Keratinocyte (primary cell): ENCODE data around the gene TAB2. TPM values are rescaled to one million over a fixed set of nuclear protein-coding genes. Genes with fewer than 3 reads are reported as not detected.
A peak's percentile ranks its signal among the peaks of the same experiment; 100 is the strongest.

ENCODE experiments used
- DNase-seq: peaks from one replicate; pipeline ENCODE4 v3.0.0-alpha.2; 2011; ENCODE audit warnings: low read depth, missing footprints, low spot score
- FAIRE-seq: peaks from 2 replicates; lab custom pipeline; 2011; peaks lifted over from hg19 to GRCh38; lab: Jason Lieb, UNC
- H2AFZ ChIP-seq: 2 replicates; pipeline ENCODE4 v1.6.0; 2012; ENCODE audit warnings: low read length, control low read depth, inconsistent platforms; ENCODE audit not compliant: control insufficient read depth
- H3K27ac ChIP-seq: 2 replicates; pipeline ENCODE4 v1.5.1; 2011; ENCODE audit warnings: low read length; ENCODE audit not compliant: control insufficient read depth, insufficient read depth
- H3K27me3 ChIP-seq: 3 replicates; pipeline ENCODE4 v1.6.0; 2011; ENCODE audit warnings: low read length; ENCODE audit not compliant: control insufficient read depth, insufficient read depth; ENCODE audit errors: extremely low read depth
- H3K36me3 ChIP-seq, 2 experiments: 2 replicates in 1 of 2; 3 replicates in 1 of 2; pipeline ENCODE4 v1.5.1; 2011; ENCODE audit warnings: low read length in 2 of 2, mild to moderate bottlenecking in 1 of 2; ENCODE audit not compliant: control insufficient read depth in 2 of 2, insufficient read depth in 2 of 2; ENCODE audit errors: extremely low read depth in 1 of 2
- H3K4me1 ChIP-seq: 3 replicates; pipeline ENCODE4 v1.5.1; 2011; ENCODE audit warnings: low read length; ENCODE audit not compliant: control insufficient read depth, insufficient read depth; ENCODE audit errors: extremely low read depth
- H3K4me2 ChIP-seq: 3 replicates; pipeline ENCODE4 v1.6.0; 2011; ENCODE audit warnings: low read depth, low read length; ENCODE audit not compliant: control insufficient read depth, insufficient read depth; ENCODE audit errors: extremely low read depth
- H3K4me3 ChIP-seq, 3 experiments: fragments of 200-600 bp in 1 of 3; sonication (generic) in 1 of 3; 2 replicates in 2 of 3; 3 replicates in 1 of 3; pipeline ENCODE4 v1.5.1; 2011 to 2016; ENCODE audit warnings: low read length in 3 of 3, mild to moderate bottlenecking in 3 of 3, control low read depth in 2 of 3, inconsistent platforms in 1 of 3, low read depth in 1 of 3, mixed read lengths in 1 of 3, mixed run types in 1 of 3, moderate library complexity in 1 of 3; ENCODE audit not compliant: control insufficient read depth in 2 of 3, insufficient read depth in 2 of 3; ENCODE audit errors: extremely low read depth in 1 of 3
- H3K79me2 ChIP-seq: 2 replicates; pipeline ENCODE4 v1.6.0; 2012; ENCODE audit warnings: low read length; ENCODE audit not compliant: control insufficient read depth, insufficient read depth
- H3K9ac ChIP-seq: 3 replicates; pipeline ENCODE4 v1.6.0; 2011; ENCODE audit warnings: low read length; ENCODE audit not compliant: control insufficient read depth, insufficient read depth; ENCODE audit errors: extremely low read depth
- H3K9me1 ChIP-seq: 3 replicates; pipeline ENCODE4 v1.6.0; 2011; ENCODE audit warnings: low read length; ENCODE audit not compliant: control insufficient read depth, insufficient read depth; ENCODE audit errors: extremely low read depth
- H3K9me3 ChIP-seq: 2 replicates; pipeline ENCODE4 v1.5.1; 2012; ENCODE audit warnings: low read depth, low read length; ENCODE audit not compliant: control insufficient read depth
- H4K20me1 ChIP-seq: 3 replicates; pipeline ENCODE4 v1.6.0; 2011; ENCODE audit warnings: low read length; ENCODE audit not compliant: control insufficient read depth, insufficient read depth; ENCODE audit errors: extremely low read depth
- EZH2 ChIP-seq: IDR thresholded peaks from one replicate; pipeline ENCODE4 v1.6.1; 2012; ENCODE audit warnings: inconsistent platforms, mild to moderate bottlenecking, low read length, moderate library complexity
- dilution Hi-C: fragments of 300-500 bp; cut with MboI; formaldehyde crosslinking; loops from one replicate; pipeline ENCODE4 v1.7.0; 2020; ENCODE audit warnings: low sequenced_read_pairs; ENCODE audit not compliant: extremely low pct_ligation_motif_present
- polyA plus RNA-seq, 5 experiments: library from polyadenylated mRNA; depleted of rRNA in 3 of 5; stranded (reverse) in 3 of 5; stranded (forward) in 1 of 5; unstranded in 1 of 5; fragments of >200 nt; gene quantifications; 1 replicate in 1 of 5; 2 replicates in 3 of 5; 3 replicates in 1 of 5; pipeline versions ENCODE4 v1.2.1 to v1.2.3, GENCODE V29; 2011 to 2012; ENCODE audit warnings: missing spikeins in 2 of 5, low read depth in 1 of 5, low replicate concordance in 1 of 5
- TF ChIP-seq, protein P1 (sequence below), 3 experiments: IDR thresholded peaks in 1 of 3; conservative IDR thresholded peaks in 1 of 3; optimal IDR thresholded peaks in 1 of 3; 2 replicates in 2 of 3; 3 replicates in 1 of 3; pipeline versions ENCODE3 to v1.5.1; 2011; ENCODE audit warnings: low read length in 3 of 3, mild to moderate bottlenecking in 3 of 3, moderate library complexity in 2 of 3, control low read depth in 1 of 3, inconsistent platforms in 1 of 3; ENCODE audit not compliant: insufficient read depth in 2 of 3; ENCODE audit errors: extremely low read depth in 1 of 3

Gene TAB2
- polyA plus RNA-seq, 1 donor (not counting 4 experiments of a cell fraction or from before 2014, with no cell fraction given) = 47.5 TPM

DNA sequence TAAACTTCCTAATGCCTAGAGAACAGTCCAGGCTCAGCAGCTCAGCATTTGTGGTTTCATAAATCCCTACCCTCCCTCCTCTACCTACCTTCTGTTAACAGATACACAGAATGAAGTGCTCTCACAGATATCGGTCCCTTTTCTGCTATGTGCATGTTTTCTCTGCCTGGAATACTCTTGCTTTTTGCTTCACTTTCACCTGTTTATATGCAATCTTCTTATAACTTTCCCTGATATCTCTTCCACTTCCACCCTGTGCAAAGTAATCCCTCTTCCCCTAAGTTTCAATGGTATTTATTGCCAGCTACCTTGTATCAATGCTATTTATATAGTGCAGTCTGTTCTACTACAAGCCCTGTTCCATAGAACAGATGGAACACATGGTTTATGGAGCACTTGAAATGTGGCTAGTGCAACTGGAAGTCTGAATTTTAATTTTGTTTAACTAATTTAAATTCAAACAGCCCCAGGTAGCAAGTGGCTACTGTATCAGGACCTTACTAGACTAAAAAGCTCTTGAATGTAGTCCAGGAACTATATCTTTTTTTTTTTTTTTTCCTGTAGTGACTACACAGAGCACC lies 3.1 kb upstream of the TAB2 start:
- no peak overlapping the region for H3K4me3 ChIP-seq
- no peak for TF ChIP-seq EZH2
- TF ChIP-seq, protein P1, sequence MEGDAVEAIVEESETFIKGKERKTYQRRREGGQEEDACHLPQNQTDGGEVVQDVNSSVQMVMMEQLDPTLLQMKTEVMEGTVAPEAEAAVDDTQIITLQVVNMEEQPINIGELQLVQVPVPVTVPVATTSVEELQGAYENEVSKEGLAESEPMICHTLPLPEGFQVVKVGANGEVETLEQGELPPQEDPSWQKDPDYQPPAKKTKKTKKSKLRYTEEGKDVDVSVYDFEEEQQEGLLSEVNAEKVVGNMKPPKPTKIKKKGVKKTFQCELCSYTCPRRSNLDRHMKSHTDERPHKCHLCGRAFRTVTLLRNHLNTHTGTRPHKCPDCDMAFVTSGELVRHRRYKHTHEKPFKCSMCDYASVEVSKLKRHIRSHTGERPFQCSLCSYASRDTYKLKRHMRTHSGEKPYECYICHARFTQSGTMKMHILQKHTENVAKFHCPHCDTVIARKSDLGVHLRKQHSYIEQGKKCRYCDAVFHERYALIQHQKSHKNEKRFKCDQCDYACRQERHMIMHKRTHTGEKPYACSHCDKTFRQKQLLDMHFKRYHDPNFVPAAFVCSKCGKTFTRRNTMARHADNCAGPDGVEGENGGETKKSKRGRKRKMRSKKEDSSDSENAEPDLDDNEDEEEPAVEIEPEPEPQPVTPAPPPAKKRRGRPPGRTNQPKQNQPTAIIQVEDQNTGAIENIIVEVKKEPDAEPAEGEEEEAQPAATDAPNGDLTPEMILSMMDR (optimal IDR thresholded peaks at IDR 0.05 in 1 of 3, IDR thresholded peaks at IDR 0.05 in 1 of 3, conservative IDR thresholded peaks at IDR 0.05 in 1 of 3; ENCODE audit: extremely low read depth in 1 of 3, insufficient read depth in 2 of 3, low read length in 3 of 3) = no peak
- H2AFZ ChIP-seq = no peak overlapping the region
- no peaks in the 10 kb centered on the region for H3K9me3 ChIP-seq
- DNase-seq = no peak
- no peak overlapping the region for H3K27ac ChIP-seq
- H3K4me2 ChIP-seq = no peak overlapping the region
- peaks cover 17% of the 10 kb centered on the region for H3K79me2 ChIP-seq
- dilution Hi-C loops = no loop called here
- H3K9me1 ChIP-seq = no peaks in the 10 kb centered on the region
- H3K9ac ChIP-seq = no peak overlapping the region
- H3K4me1 ChIP-seq = peaks cover 5% of the 10 kb centered on the region
- H3K27me3 ChIP-seq = no peaks in the 10 kb centered on the region
- FAIRE-seq = no peak
- no peaks in the 10 kb centered on the region for H3K36me3 ChIP-seq
- H4K20me1 ChIP-seq = no peaks in the 10 kb centered on the region

DNA sequence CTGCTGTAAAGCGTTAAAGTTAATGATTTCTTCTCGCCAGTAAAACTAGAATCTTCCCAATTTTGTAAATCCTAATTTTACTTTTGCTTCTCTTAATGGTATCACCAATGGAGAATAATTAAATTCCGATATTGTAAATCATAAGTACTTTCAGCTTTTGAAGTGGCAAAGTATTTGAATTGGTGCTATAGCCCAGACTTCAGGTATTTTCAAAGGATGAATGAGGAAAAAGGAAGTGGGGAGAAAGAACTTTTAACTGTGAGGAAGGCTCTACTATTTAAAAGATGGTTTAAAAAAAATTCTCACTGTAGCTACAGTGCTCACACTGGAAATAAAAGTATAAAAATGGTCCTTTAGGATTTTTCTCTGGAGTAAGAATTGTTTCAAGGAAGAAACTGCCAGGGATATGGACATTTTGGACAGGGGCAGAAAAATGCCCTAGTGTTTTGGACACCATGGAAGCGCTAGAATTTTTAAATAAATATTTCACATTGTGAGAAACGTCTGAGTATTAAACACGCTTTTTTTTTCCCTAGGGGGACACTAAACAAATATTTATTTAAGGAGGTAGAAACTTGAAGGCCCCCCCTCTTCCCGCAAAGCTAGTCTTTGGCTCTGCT lies 1.3 kb upstream of the TAB2 start:
- no peaks in the 10 kb centered on the region for H4K20me1 ChIP-seq
- TF ChIP-seq EZH2 = no peak
- TF ChIP-seq, protein P1 (optimal IDR thresholded peaks at IDR 0.05 in 1 of 3, IDR thresholded peaks at IDR 0.05 in 1 of 3, conservative IDR thresholded peaks at IDR 0.05 in 1 of 3; ENCODE audit: extremely low read depth in 1 of 3, insufficient read depth in 2 of 3, low read length in 3 of 3) = no peak
- peaks cover 35% of the 10 kb centered on the region for H3K79me2 ChIP-seq
- no peaks in the 10 kb centered on the region for H3K9me1 ChIP-seq
- dilution Hi-C loops = no loop called here
- no peaks in the 10 kb centered on the region for H3K9me3 ChIP-seq
- peak overlapping the region; percentile 92 for H3K9ac ChIP-seq
- H3K27ac ChIP-seq = peak overlapping the region; percentile 81
- H3K4me2 ChIP-seq = peak overlapping the region; percentile 78
- DNase-seq (no peak), FAIRE-seq (no peak)
- H3K4me3 ChIP-seq = peak overlapping the region; percentile 86 to 97 (median 86)
- H2AFZ ChIP-seq = peak overlapping the region; percentile 72
- no peaks in the 10 kb centered on the region for H3K27me3 ChIP-seq
- peaks cover 12% of the 10 kb centered on the region for H3K4me1 ChIP-seq
- H3K36me3 ChIP-seq = no peaks in the 10 kb centered on the region
